NT2/D1 (cell line): ENCODE data around the gene SLC6A2.

Experiments
- SUZ12 ChIP-seq: IDR thresholded peaks from 2 replicates; pipeline ENCODE4 v1.6.1; 2011; ENCODE audit not compliant: insufficient read length, insufficient read depth; ENCODE audit errors: extremely low read depth
- ZNF274 ChIP-seq: IDR thresholded peaks from 2 replicates; pipeline ENCODE4 v1.6.1; 2011; ENCODE audit warnings: mild to moderate bottlenecking, low read depth, low read length

- no peak for TF ChIP-seq SUZ12
- no peak for TF ChIP-seq ZNF274
Measured at GRCh38 chr16:55691771-55692170, 36.0 kb downstream of the SLC6A2 start.
